Measurements from ENCODE around the gene CIB4.

DNA sequence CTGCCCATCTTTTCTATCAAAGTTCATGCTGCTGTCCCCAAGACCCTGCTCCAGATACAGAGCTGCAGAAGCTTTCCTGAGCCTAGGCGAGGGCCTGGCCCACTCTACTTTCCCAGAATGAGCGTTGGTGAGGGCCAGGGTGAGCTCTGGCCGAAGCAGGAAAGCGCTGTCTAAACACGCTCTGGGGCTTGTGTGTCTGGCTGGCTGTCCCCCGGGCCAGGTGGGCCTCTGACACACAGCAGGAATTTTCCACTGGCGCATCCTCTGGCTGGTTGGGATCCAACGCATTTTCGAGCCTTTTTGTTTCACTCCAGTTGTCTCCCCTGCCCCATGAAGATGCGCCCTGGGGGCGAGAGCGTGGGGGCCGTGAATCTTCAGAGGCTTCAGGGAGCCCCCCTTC is 33.6 kb upstream of the CIB4 start:
- TF ChIP-seq, protein P1, sequence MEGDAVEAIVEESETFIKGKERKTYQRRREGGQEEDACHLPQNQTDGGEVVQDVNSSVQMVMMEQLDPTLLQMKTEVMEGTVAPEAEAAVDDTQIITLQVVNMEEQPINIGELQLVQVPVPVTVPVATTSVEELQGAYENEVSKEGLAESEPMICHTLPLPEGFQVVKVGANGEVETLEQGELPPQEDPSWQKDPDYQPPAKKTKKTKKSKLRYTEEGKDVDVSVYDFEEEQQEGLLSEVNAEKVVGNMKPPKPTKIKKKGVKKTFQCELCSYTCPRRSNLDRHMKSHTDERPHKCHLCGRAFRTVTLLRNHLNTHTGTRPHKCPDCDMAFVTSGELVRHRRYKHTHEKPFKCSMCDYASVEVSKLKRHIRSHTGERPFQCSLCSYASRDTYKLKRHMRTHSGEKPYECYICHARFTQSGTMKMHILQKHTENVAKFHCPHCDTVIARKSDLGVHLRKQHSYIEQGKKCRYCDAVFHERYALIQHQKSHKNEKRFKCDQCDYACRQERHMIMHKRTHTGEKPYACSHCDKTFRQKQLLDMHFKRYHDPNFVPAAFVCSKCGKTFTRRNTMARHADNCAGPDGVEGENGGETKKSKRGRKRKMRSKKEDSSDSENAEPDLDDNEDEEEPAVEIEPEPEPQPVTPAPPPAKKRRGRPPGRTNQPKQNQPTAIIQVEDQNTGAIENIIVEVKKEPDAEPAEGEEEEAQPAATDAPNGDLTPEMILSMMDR (conservative IDR thresholded peaks at IDR 0.05; ENCODE audit: low read depth, low read length), result no peak
- TF ChIP-seq EZH2 (IDR thresholded peaks at IDR 0.05; ENCODE audit: borderline replicate concordance, low read depth, low read length, poor library complexity, severe bottlenecking), result no peak
